ENCODE results near the gene MAD1L1. TPM values are rescaled to one million over a fixed set of nuclear protein-coding genes. Genes with fewer than 3 reads are reported as not detected.

Gene MAD1L1
- total and polyA plus RNA-seq, 2 donors (not counting 3 experiments of a cell fraction or from before 2014, with no cell fraction given), result 34.1 to 42.3 TPM

DNA sequence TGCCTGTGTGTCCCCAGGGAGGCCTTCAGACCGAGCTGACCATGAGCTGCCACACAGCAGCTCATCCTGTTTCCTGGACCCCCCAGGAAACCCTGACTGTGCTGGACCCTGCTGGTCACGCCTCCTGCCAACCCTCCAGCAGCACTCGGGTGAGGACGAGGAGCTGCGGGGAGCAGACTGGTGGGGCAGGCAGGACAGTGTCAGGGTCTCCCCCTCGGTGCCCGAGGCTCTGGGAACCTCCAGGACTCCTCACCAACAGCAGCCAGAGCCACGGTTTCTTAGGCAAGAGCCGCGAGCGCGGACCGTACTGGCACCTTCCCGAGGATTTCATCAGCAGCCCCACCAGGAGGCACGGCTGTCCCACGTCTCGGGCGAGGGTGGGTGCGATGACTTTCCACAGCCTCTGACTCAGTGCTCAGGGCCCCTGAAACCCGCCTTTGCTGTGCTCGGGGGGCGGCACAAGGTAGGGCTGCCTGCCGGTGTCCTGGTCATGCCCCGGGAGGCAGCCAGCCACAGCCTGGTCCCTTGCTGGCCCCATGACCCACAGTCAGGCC, 375.8 kb downstream of the MAD1L1 start:
- dilution Hi-C loops (cut with MboI; ENCODE audit: extremely low pct_ligation_motif_present, low sequenced_read_pairs) (no loop called here), intact Hi-C loops (cut with micrococcal nuclease) (no loop called here)
- Histone ChIP-seq H4K20me1 (replicated peaks; ENCODE audit: control insufficient read depth, extremely low read depth, insufficient read depth, low read length) (no peaks in the 10 kb centered on the region), H3K9me3 (replicated peaks; ENCODE audit: control insufficient read depth, insufficient read depth, low read length) (no peaks in the 10 kb centered on the region), H3K4me2 (ENCODE audit: insufficient read depth, low read length) (no peak overlapping the region), H3K27ac (ENCODE audit: insufficient read depth, low read depth, low read length) (no peak overlapping the region), H3K4me3 (replicated peaks in 1 of 3; ENCODE audit: insufficient read depth in 1 of 3, low read depth in 1 of 3, low read length in 3 of 3) (no peak overlapping the region), H3K79me2 (ENCODE audit: control insufficient read depth, insufficient read depth, low read length) (no peaks in the 10 kb centered on the region), H3K27me3 (ENCODE audit: control insufficient read depth in 2 of 2, insufficient read depth in 2 of 2, low read length in 2 of 2) (no peaks in the 10 kb centered on the region), H3K9me1 (replicated peaks; ENCODE audit: control insufficient read depth, extremely low read depth, insufficient read depth, low read length) (no peaks in the 10 kb centered on the region), H3K36me3 (ENCODE audit: control insufficient read depth in 2 of 2, extremely low read depth in 1 of 2, insufficient read depth in 2 of 2, low read length in 2 of 2) (no peaks in the 10 kb centered on the region), H3K4me1 (ENCODE audit: control insufficient read depth, extremely low read depth, insufficient read depth, low read length) (no peaks in the 10 kb centered on the region), H2AFZ (ENCODE audit: low read depth, low read length) (no peak overlapping the region), H3K9ac (replicated peaks; ENCODE audit: extremely low read depth, insufficient read depth, low read length) (no peak overlapping the region)
- ChIA-PET CTCF (no interaction called here), POLR2A (no interaction called here)
- no TSS peak for BruUV-seq (replicated peaks)
- FAIRE-seq, result no peak
- TF ChIP-seq POLR2AphosphoS5 (IDR thresholded peaks at IDR 0.05; ENCODE audit: insufficient read depth, low read depth, low read length) (no peak), GATA2 (IDR thresholded peaks at IDR 0.05; ENCODE audit: insufficient read depth, insufficient read length, low read depth, low read length) (no peak), JUN (IDR thresholded peaks at IDR 0.05; ENCODE audit: borderline replicate concordance, insufficient read depth, insufficient read length, low read depth) (no peak), POLR2A (IDR thresholded peaks at IDR 0.05; ENCODE audit: low read depth, low read length) (no peak), EZH2 (IDR thresholded peaks at IDR 0.05; ENCODE audit: borderline replicate concordance, low read depth, low read length, severe bottlenecking) (no peak), FOS (IDR thresholded peaks at IDR 0.05; ENCODE audit: borderline replicate concordance, insufficient read depth, low read length) (no peak), MYC (IDR thresholded peaks at IDR 0.05; ENCODE audit: low read depth, low read length) (no peak)
- TF ChIP-seq, protein P1, sequence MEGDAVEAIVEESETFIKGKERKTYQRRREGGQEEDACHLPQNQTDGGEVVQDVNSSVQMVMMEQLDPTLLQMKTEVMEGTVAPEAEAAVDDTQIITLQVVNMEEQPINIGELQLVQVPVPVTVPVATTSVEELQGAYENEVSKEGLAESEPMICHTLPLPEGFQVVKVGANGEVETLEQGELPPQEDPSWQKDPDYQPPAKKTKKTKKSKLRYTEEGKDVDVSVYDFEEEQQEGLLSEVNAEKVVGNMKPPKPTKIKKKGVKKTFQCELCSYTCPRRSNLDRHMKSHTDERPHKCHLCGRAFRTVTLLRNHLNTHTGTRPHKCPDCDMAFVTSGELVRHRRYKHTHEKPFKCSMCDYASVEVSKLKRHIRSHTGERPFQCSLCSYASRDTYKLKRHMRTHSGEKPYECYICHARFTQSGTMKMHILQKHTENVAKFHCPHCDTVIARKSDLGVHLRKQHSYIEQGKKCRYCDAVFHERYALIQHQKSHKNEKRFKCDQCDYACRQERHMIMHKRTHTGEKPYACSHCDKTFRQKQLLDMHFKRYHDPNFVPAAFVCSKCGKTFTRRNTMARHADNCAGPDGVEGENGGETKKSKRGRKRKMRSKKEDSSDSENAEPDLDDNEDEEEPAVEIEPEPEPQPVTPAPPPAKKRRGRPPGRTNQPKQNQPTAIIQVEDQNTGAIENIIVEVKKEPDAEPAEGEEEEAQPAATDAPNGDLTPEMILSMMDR (IDR thresholded peaks at IDR 0.05; ENCODE audit: extremely low read depth in 1 of 2, insufficient read depth in 1 of 2, low read depth in 1 of 2, low read length in 2 of 2), result no peak
- TF ChIP-seq, protein P2, sequence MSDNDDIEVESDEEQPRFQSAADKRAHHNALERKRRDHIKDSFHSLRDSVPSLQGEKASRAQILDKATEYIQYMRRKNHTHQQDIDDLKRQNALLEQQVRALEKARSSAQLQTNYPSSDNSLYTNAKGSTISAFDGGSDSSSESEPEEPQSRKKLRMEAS (IDR thresholded peaks at IDR 0.05; ENCODE audit: insufficient read depth, insufficient read length), result no peak
- no peak for DNase-seq (ENCODE audit: low read depth, low spot score)
